ENCODE measurements around the gene MYT1.

Gene MYT1

DNA sequence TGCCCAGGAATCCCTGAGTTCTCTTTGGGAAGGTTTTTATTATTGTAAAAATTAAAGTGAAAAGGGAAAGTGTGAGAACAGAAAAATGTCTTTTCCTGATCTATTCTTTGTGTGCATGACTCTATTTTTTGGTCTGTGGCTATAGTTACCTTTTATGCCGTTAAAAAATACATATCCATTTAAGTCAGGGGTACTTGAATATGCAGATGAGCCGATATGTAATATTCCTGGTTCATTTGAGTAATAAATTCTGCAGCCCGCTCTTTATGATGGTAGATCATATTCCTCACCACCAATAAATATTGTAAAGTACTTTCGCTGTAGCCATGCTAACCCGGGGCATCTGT lies 503 bp upstream of the MYT1 start:
- H3K4me2 ChIP-seq (ENCODE audit: low read depth, low read length): no peak overlapping the region
- no peaks in the 10 kb centered on the region for H3K4me1 ChIP-seq (ENCODE audit: low read length)
- no peak for TF ChIP-seq EZH2 (optimal IDR thresholded peaks at IDR 0.05; ENCODE audit: low read depth, low read length)
- TF ChIP-seq, protein P1, sequence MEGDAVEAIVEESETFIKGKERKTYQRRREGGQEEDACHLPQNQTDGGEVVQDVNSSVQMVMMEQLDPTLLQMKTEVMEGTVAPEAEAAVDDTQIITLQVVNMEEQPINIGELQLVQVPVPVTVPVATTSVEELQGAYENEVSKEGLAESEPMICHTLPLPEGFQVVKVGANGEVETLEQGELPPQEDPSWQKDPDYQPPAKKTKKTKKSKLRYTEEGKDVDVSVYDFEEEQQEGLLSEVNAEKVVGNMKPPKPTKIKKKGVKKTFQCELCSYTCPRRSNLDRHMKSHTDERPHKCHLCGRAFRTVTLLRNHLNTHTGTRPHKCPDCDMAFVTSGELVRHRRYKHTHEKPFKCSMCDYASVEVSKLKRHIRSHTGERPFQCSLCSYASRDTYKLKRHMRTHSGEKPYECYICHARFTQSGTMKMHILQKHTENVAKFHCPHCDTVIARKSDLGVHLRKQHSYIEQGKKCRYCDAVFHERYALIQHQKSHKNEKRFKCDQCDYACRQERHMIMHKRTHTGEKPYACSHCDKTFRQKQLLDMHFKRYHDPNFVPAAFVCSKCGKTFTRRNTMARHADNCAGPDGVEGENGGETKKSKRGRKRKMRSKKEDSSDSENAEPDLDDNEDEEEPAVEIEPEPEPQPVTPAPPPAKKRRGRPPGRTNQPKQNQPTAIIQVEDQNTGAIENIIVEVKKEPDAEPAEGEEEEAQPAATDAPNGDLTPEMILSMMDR (IDR thresholded peaks at IDR 0.05; ENCODE audit: low read length): no peak
- no peak overlapping the region for H3K27ac ChIP-seq (ENCODE audit: low read length)
- no peak overlapping the region for H3K9ac ChIP-seq (ENCODE audit: low read length)
- H3K9me2 ChIP-seq (replicated peaks; ENCODE audit: insufficient read depth, low read length): no peaks in the 10 kb centered on the region
- H3K79me2 ChIP-seq (ENCODE audit: low read length): no peaks in the 10 kb centered on the region
- H3K36me3 ChIP-seq (replicated peaks; ENCODE audit: insufficient read depth, low read length): no peaks in the 10 kb centered on the region
- DNase-seq: no peak
- H3K9me3 ChIP-seq (replicated peaks; ENCODE audit: insufficient read depth, low read length): no peaks in the 10 kb centered on the region
- no peak overlapping the region for H2AFZ ChIP-seq (ENCODE audit: low read length)
- H3K27me3 ChIP-seq (replicated peaks; ENCODE audit: insufficient read depth, low read length): peaks cover 100% of the 10 kb centered on the region
- no peaks in the 10 kb centered on the region for H4K20me1 ChIP-seq (ENCODE audit: insufficient read depth, low read length)
- H3K4me3 ChIP-seq (ENCODE audit: low read length): no peak overlapping the region
- H3F3A ChIP-seq (ENCODE audit: insufficient read depth, low read length): no peaks in the 10 kb centered on the region

DNA sequence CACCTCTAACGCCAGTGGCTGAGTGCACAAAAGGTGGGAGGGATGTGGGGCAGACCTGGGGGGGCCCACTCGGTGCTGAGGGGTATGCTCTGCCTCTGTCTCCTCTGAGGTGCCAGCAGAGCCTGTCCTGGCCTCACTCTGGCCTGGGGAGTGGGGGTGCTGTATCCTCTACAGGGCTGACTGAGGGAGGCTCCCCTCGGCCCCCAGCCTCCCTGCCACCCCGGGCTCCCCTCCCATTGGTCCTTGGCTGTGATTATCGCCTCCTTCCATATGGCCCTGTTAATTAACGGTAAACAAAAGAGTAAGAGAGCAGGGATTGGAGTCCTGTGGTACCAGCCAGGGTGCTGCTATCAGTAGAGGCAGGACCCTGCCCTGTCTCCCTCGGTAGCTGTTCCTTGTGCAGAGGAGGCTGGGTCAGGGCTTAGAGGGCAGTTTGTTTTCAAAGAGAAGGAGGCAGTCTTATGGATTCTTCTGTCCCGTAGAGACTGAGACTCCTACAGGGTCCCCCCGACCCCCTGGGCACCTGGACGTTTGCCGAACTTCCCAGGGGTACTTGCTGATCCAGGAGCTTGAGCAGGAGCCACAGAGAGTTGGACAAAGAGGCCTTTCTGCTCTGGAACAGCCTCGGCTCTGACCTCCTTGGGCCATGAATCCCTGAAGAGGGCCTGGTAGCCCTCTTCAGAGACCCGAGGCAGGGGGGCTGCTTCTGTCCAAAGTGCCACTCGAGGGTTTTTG lies 1.8 kb downstream of the MYT1 start:
- Histone ChIP-seq H2AFZ (ENCODE audit: low read length) (no peak overlapping the region), H3K36me3 (replicated peaks; ENCODE audit: insufficient read depth, low read length) (no peaks in the 10 kb centered on the region), H3K9ac (ENCODE audit: low read length) (no peak overlapping the region), H3K9me2 (replicated peaks; ENCODE audit: insufficient read depth, low read length) (no peaks in the 10 kb centered on the region), H3F3A (ENCODE audit: insufficient read depth, low read length) (no peaks in the 10 kb centered on the region), H4K20me1 (ENCODE audit: insufficient read depth, low read length) (no peaks in the 10 kb centered on the region), H3K27me3 (replicated peaks; ENCODE audit: insufficient read depth, low read length) (peaks cover 95% of the 10 kb centered on the region), H3K9me3 (replicated peaks; ENCODE audit: insufficient read depth, low read length) (no peaks in the 10 kb centered on the region), H3K4me3 (ENCODE audit: low read length) (no peak overlapping the region), H3K79me2 (ENCODE audit: low read length) (no peaks in the 10 kb centered on the region), H3K4me2 (ENCODE audit: low read depth, low read length) (no peak overlapping the region), H3K4me1 (ENCODE audit: low read length) (no peaks in the 10 kb centered on the region), H3K27ac (ENCODE audit: low read length) (no peak overlapping the region)
- TF ChIP-seq, protein P1 (IDR thresholded peaks at IDR 0.05; ENCODE audit: low read length): no peak
- TF ChIP-seq EZH2phosphoT487 (IDR thresholded peaks at IDR 0.05; ENCODE audit: low read length): no peak
- TF ChIP-seq EZH2 (optimal IDR thresholded peaks at IDR 0.05; ENCODE audit: low read depth, low read length): no peak
- no peak for DNase-seq

DNA sequence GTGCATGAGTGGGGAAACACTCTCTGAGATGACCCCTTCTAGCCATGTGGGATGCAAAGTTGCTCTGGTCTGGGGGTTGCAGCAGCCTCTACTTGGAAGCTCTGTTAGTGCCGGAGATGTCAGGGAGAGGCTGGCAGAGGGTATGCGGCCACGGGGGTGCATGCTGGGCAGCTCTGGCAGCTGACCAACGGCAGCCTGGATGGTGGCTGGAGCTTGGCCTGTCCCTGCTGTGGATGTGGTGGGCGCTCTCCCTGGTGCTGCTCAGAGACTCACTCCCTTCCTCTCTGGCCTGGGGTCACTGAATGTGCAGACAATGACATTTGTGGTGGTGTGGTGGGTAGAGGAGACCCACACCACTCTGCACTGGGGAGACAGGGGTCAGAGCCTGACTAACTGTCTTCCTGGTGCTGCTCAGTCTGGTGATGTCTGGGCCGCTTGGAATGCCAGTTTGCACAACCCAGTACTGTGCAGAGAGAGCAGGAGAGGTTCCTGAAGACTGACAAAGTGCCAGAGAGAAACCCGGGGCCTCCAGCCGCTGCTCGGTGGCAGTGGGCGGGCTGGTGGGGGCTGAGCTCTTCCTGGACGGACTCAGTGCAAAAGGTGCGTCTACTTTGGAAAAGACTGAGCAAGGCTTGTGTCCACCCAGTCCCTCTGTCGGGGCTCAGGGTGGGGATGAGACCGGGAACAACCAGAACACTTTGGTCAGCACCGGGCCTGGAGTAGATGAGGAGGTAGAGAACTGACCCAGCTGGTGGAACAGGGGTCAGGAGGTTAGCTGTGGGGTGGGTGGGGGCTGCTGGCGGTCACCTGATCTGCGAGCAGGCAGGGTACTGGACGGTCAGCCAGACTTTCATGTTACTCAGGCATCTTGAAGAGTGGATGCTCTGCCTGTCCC lies 2.7 kb downstream of the MYT1 start:
- H2AFZ ChIP-seq (ENCODE audit: low read length): no peak overlapping the region
- no peaks in the 10 kb centered on the region for H3K9me3 ChIP-seq (replicated peaks; ENCODE audit: insufficient read depth, low read length)
- H3K27me3 ChIP-seq (replicated peaks; ENCODE audit: insufficient read depth, low read length): peaks cover 93% of the 10 kb centered on the region
- H4K20me1 ChIP-seq (ENCODE audit: insufficient read depth, low read length): no peaks in the 10 kb centered on the region
- H3K4me3 ChIP-seq (ENCODE audit: low read length): no peak overlapping the region
- TF ChIP-seq EZH2phosphoT487 (IDR thresholded peaks at IDR 0.05; ENCODE audit: low read length): no peak
- TF ChIP-seq, protein P1 (IDR thresholded peaks at IDR 0.05; ENCODE audit: low read length): no peak
- TF ChIP-seq EZH2 (optimal IDR thresholded peaks at IDR 0.05; ENCODE audit: low read depth, low read length): no peak
- DNase-seq: no peak
- no peaks in the 10 kb centered on the region for H3K4me1 ChIP-seq (ENCODE audit: low read length)
- no peaks in the 10 kb centered on the region for H3K36me3 ChIP-seq (replicated peaks; ENCODE audit: insufficient read depth, low read length)
- no peaks in the 10 kb centered on the region for H3K9me2 ChIP-seq (replicated peaks; ENCODE audit: insufficient read depth, low read length)
- no peaks in the 10 kb centered on the region for H3F3A ChIP-seq (ENCODE audit: insufficient read depth, low read length)
- no peak overlapping the region for H3K27ac ChIP-seq (ENCODE audit: low read length)
- no peak overlapping the region for H3K9ac ChIP-seq (ENCODE audit: low read length)
- H3K4me2 ChIP-seq (ENCODE audit: low read depth, low read length): no peak overlapping the region
- no peaks in the 10 kb centered on the region for H3K79me2 ChIP-seq (ENCODE audit: low read length)
